GM23338 (cell line): ENCODE measurements around the gene ERC2.

Source experiments
- CTCF ChIP-seq, 2 experiments: fragments of 200-600 bp in 1 of 2; sonication (generic) in 1 of 2; conservative IDR thresholded peaks; 2 replicates each; pipeline versions ENCODE4 v1.5.1 to v1.6.1; 2016 to 2017; ENCODE audit warnings: antibody characterized with exemption in 2 of 2, low read depth in 2 of 2, mild to moderate bottlenecking in 2 of 2, moderate library complexity in 1 of 2
- EZH2phosphoT487 ChIP-seq: fragments of 200-600 bp; sonication (generic); IDR thresholded peaks from one replicate; pipeline ENCODE4 v1.8.1; 2018; ENCODE audit warnings: antibody characterized with exemption; ENCODE audit not compliant: unreplicated experiment

GRCh38 chr3:55855311-55855710 lies 613.0 kb downstream of the ERC2 start:
- TF ChIP-seq CTCF (conservative IDR thresholded peaks at IDR 0.05; ENCODE audit: low read depth in 2 of 2) (no peak), EZH2phosphoT487 (no peak)
